Activated T-helper 1 cell treated with anti-CD3 and anti-CD28 coated beads, Interleukin-12 subunit alpha, Interleukin-12 subunit beta, Interleukin-2, Interleukin-4 antibody, amounts not matched to agents 30 ng/mL and 10 ng/mL and 1 ng/mL, durations not matched to agents 14 hours and 24 hours and 36 hours (primary cell): Measurements from ENCODE around the gene NUCKS1. TPM values are rescaled to one million over a fixed set of nuclear protein-coding genes. Genes with fewer than 3 reads are reported as not detected.

ENCODE experiments used
- DNase-seq: peaks from one replicate; pipeline ENCODE4 v3.0.0; 2021; ENCODE audit warnings: low spot score
- H3K27ac Mint-ChIP-seq: one replicate; pipeline ENCODE4 v1.8.0; 2021; ENCODE audit warnings: mild to moderate bottlenecking, mixed read lengths
- H3K27me3 Mint-ChIP-seq: one replicate; pipeline ENCODE4 v1.8.0; 2022; ENCODE audit warnings: mild to moderate bottlenecking, moderate library complexity, mixed read lengths; ENCODE audit not compliant: insufficient read depth
- H3K36me3 Mint-ChIP-seq: one replicate; pipeline ENCODE4 v1.8.0; 2021; ENCODE audit warnings: low read depth, mixed read lengths
- H3K4me1 Mint-ChIP-seq: one replicate; pipeline ENCODE4 v1.8.0; 2021; ENCODE audit warnings: low read depth, mixed read lengths
- H3K4me3 Mint-ChIP-seq: one replicate; pipeline ENCODE4 v1.8.0; 2021; ENCODE audit warnings: mild to moderate bottlenecking, moderate library complexity, mixed read lengths
- H3K9me3 Mint-ChIP-seq: one replicate; pipeline ENCODE4 v1.8.0; 2021; ENCODE audit warnings: mixed read lengths
- intact Hi-C: fragments of 100-400 bp; cut with micrococcal nuclease; formaldehyde crosslinking; loops from one replicate; pipeline ENCODE4 v1.15.1; 2024
- total RNA-seq: library from RNA; stranded (reverse); gene quantifications from 2 replicates; pipeline ENCODE4 v1.2.3, GENCODE V29; 2022

Gene NUCKS1
- total RNA-seq, 1 donor from 2014 or later, result 147 TPM

GRCh38 chr1:205666372-205667166 lies 83.4 kb downstream of the NUCKS1 start:
- no peaks in the 10 kb centered on the region for H3K36me3 Mint-ChIP-seq
- H3K27me3 Mint-ChIP-seq, result peaks cover 8% of the 10 kb centered on the region
- H3K27ac Mint-ChIP-seq, result no peak overlapping the region
- H3K4me1 Mint-ChIP-seq, result no peaks in the 10 kb centered on the region
- DNase-seq, result no peak
- H3K9me3 Mint-ChIP-seq, result no peaks in the 10 kb centered on the region
- intact Hi-C loops, result no loop called here
- H3K4me3 Mint-ChIP-seq, result no peak overlapping the region

- no peak for DNase-seq
- no peak overlapping the region for H3K4me3 Mint-ChIP-seq
- peaks cover 15% of the 10 kb centered on the region for H3K27me3 Mint-ChIP-seq
- intact Hi-C loops, result no loop called here
- no peaks in the 10 kb centered on the region for H3K4me1 Mint-ChIP-seq
- no peak overlapping the region for H3K27ac Mint-ChIP-seq
- H3K36me3 Mint-ChIP-seq, result no peaks in the 10 kb centered on the region
- no peaks in the 10 kb centered on the region for H3K9me3 Mint-ChIP-seq
Observed at GRCh38 chr1:205665201-205666045, 84.6 kb downstream of the NUCKS1 start.

GRCh38 chr1:205664399-205665017 lies 85.5 kb downstream of the NUCKS1 start:
- Mint-ChIP-seq H3K27ac (no peak overlapping the region), H3K9me3 (no peaks in the 10 kb centered on the region), H3K36me3 (no peaks in the 10 kb centered on the region), H3K4me1 (no peaks in the 10 kb centered on the region), H3K27me3 (peaks cover 16% of the 10 kb centered on the region), H3K4me3 (no peak overlapping the region)
- intact Hi-C loops, result no loop called here
- DNase-seq, result no peak

GRCh38 chr1:205663286-205663936 lies 86.6 kb downstream of the NUCKS1 start:
- H3K4me1 Mint-ChIP-seq, result no peaks in the 10 kb centered on the region
- no peaks in the 10 kb centered on the region for H3K36me3 Mint-ChIP-seq
- H3K4me3 Mint-ChIP-seq, result no peak overlapping the region
- no peaks in the 10 kb centered on the region for H3K9me3 Mint-ChIP-seq
- DNase-seq, result no peak
- intact Hi-C loops, result no loop called here
- H3K27me3 Mint-ChIP-seq, result peaks cover 12% of the 10 kb centered on the region
- H3K27ac Mint-ChIP-seq, result no peak overlapping the region

Other genes starting within 250 kb of the NUCKS1 start
- 0.21 and 0.47 TPM in 2 replicates for gene CDK18, start 245.5 kb downstream of the NUCKS1 start, total RNA-seq
- gene ELK4, start 118.2 kb downstream of the NUCKS1 start, total RNA-seq, result 81.1 and 86.2 TPM in 2 replicates
- 0.81 and 1.1 TPM in 2 replicates for gene SLC45A3, start 69.7 kb downstream of the NUCKS1 start, total RNA-seq
- 37.2 and 38.1 TPM in 2 replicates for gene RAB29, start 25.3 kb upstream of the NUCKS1 start, total RNA-seq
- gene SLC41A1, start 63.0 kb upstream of the NUCKS1 start, total RNA-seq, result 33.9 and 34.8 TPM in 2 replicates
- 0.29 and 0.39 TPM in 2 replicates for gene PM20D1, start 100.0 kb upstream of the NUCKS1 start, total RNA-seq
- not detected in 2 replicates for gene SLC26A9, start 193.3 kb upstream of the NUCKS1 start, total RNA-seq